Caco-2 (cell line): ENCODE measurements around the gene LRRC8B. TPM values are rescaled to one million over a fixed set of nuclear protein-coding genes. Genes with fewer than 3 reads are reported as not detected.

Experiments
- BruUV-seq: library from RNA; stranded (reverse); fragments of 400-500 nt; replicated peaks from 2 replicates; lab custom pipeline; 2021; lab: Mats Ljungman, UMichigan
- CTCF ChIA-PET: fragments of 300-600 bp; sonication (Branson Sonifier 250); formaldehyde crosslinking; loops from one replicate; lab custom pipeline; 2022; ENCODE audit warnings: antibody characterized with exemption; lab: Charles Lee
- POLR2A ChIA-PET: fragments of 300-600 bp; sonication (Branson Sonifier 250); formaldehyde crosslinking; loops from one replicate; lab custom pipeline; 2022; ENCODE audit warnings: antibody characterized with exemption; lab: Charles Lee
- DNase-seq, 2 experiments: peaks; one replicate each; pipeline versions ENCODE4 v3.0.0 to v3.0.0-alpha.2; 2020 to 2022
- H3K27me3 ChIP-seq: replicated peaks from 2 replicates; pipeline ENCODE4 v1.6.0; 2011; ENCODE audit warnings: low read length; ENCODE audit not compliant: control insufficient read depth, insufficient read depth
- H3K36me3 ChIP-seq: 2 replicates; pipeline ENCODE4 v1.5.1; 2011; ENCODE audit warnings: low read length; ENCODE audit not compliant: control insufficient read depth, insufficient read depth
- H3K4me1 ChIP-seq: fragments of 250-450 bp; sonication (Bioruptor Pico); 2 replicates; pipeline ENCODE4 v1.5.1; 2020; ENCODE audit warnings: mild to moderate bottlenecking
- H3K4me3 ChIP-seq: 2 replicates; pipeline ENCODE4 v1.5.1; 2011; ENCODE audit warnings: low read depth, mild to moderate bottlenecking, control low read depth, low read length
- H3K9me3 ChIP-seq: fragments of 250-450 bp; sonication (Bioruptor Pico); 2 replicates; pipeline ENCODE4 v1.5.1; 2020; ENCODE audit warnings: mild to moderate bottlenecking, moderate library complexity
- H3K27ac Mint-ChIP-seq: one replicate; pipeline ENCODE4 v1.8.0; 2022; ENCODE audit warnings: mixed read lengths; ENCODE audit not compliant: unreplicated experiment
- H3K27me3 Mint-ChIP-seq: one replicate; pipeline ENCODE4 v1.8.0; 2022; ENCODE audit warnings: mixed read lengths; ENCODE audit not compliant: insufficient read depth, unreplicated experiment
- H3K36me3 Mint-ChIP-seq: one replicate; pipeline ENCODE4 v1.8.0; 2022; ENCODE audit warnings: mild to moderate bottlenecking, mixed read lengths; ENCODE audit not compliant: insufficient read depth, unreplicated experiment
- H3K4me1 Mint-ChIP-seq: one replicate; pipeline ENCODE4 v1.8.0; 2022; ENCODE audit warnings: low read depth, mixed read lengths; ENCODE audit not compliant: unreplicated experiment
- H3K4me3 Mint-ChIP-seq: one replicate; pipeline ENCODE4 v1.8.0; 2022; ENCODE audit warnings: mild to moderate bottlenecking, moderate library complexity, mixed read lengths; ENCODE audit not compliant: unreplicated experiment
- H3K9me3 Mint-ChIP-seq: one replicate; pipeline ENCODE4 v1.8.0; 2022; ENCODE audit warnings: mixed read lengths; ENCODE audit not compliant: unreplicated experiment
- intact Hi-C: fragments of 100-400 bp; cut with micrococcal nuclease; formaldehyde crosslinking; loops from one replicate; pipeline ENCODE4 v1.10.0; 2022; ENCODE audit not compliant: unreplicated experiment
- total RNA-seq: library from RNA; stranded (reverse); gene quantifications from 2 replicates; pipeline ENCODE4 v1.2.3, GENCODE V29; 2022
- TF ChIP-seq, protein P1 (sequence below), 2 experiments: fragments of 200-600 bp in 1 of 2; IDR thresholded peaks; 1 replicate in 1 of 2; 2 replicates in 1 of 2; pipeline versions ENCODE4 v1.5.1 to v1.8.0; 2011 to 2022; ENCODE audit warnings: antibody characterized with exemption in 1 of 2, control low read depth in 1 of 2, inconsistent platforms in 1 of 2, low read depth in 1 of 2, low read length in 1 of 2, mild to moderate bottlenecking in 1 of 2, moderate library complexity in 1 of 2; ENCODE audit not compliant: insufficient read depth in 1 of 2, severe bottlenecking in 1 of 2, unreplicated experiment in 1 of 2

LRRC8B gene
- total RNA-seq, 1 experiment from 2014 or later = 10.8 TPM

DNA sequence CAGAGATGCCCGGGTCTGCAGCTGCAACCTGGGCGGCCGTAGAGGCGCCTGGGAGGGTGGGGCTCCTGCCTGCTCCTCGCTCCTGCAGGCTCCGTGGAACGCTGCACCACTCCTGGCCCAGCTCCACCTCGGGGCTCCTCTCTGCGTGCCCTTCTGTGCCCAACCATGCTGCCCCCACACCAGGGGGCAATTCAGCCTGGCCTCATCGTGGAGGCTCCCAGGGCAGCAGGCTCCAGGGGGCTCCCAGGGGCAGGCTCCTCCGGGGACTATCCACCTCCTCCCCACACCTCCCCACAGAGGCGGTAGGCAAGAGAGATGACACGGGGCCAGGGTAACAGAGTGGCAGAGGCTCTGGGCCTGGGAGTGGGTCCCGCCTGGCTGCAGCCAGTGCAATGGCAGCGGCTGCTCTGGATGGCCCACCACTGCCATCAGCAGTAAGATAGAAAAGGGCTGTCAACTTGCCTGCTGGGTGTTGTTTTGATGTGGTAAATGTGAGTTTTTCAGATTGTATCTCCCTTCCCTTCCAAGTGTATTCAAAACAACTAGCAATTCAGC, 85.9 kb downstream of the LRRC8B start:
- CTCF ChIA-PET = no interaction called here
- H3K36me3 Mint-ChIP-seq = no peaks in the 10 kb centered on the region
- H3K27me3 ChIP-seq = no peaks in the 10 kb centered on the region

DNA sequence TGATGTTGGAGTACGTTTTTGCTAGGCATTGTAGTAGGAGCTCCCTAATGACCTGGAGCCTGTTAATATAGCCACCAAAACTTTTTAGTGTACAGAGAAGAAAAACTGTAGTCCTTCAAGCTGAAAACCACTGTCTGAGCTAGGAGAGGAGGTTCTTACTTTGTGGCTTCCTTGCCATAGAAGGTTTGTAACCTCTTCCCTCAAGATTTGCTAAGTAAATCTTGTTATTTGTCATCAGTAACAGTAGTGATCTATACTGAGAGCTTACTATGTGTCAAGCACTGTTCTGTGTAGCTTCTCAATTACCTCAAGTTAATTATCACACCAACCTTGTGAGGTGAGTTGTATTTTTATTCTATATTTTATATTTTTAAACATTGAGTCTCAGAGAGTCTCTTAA, 87.1 kb downstream of the LRRC8B start:
- H3K4me3 ChIP-seq = no peak overlapping the region
- no peaks in the 10 kb centered on the region for H3K9me3 Mint-ChIP-seq
- intact Hi-C loops = no loop called here
- no peaks in the 10 kb centered on the region for H3K4me1 Mint-ChIP-seq
- no TSS peak for BruUV-seq
- H3K9me3 ChIP-seq = no peaks in the 10 kb centered on the region
- H3K4me1 ChIP-seq = no peaks in the 10 kb centered on the region
- DNase-seq = no peak
- H3K4me3 Mint-ChIP-seq = no peak overlapping the region
- H3K27ac Mint-ChIP-seq = no peak overlapping the region
- no peaks in the 10 kb centered on the region for H3K36me3 Mint-ChIP-seq
- ChIA-PET CTCF (no interaction called here), POLR2A (no interaction called here)
- peaks cover 4% of the 10 kb centered on the region for H3K27me3 Mint-ChIP-seq
- H3K36me3 ChIP-seq = no peaks in the 10 kb centered on the region
- TF ChIP-seq, protein P1, sequence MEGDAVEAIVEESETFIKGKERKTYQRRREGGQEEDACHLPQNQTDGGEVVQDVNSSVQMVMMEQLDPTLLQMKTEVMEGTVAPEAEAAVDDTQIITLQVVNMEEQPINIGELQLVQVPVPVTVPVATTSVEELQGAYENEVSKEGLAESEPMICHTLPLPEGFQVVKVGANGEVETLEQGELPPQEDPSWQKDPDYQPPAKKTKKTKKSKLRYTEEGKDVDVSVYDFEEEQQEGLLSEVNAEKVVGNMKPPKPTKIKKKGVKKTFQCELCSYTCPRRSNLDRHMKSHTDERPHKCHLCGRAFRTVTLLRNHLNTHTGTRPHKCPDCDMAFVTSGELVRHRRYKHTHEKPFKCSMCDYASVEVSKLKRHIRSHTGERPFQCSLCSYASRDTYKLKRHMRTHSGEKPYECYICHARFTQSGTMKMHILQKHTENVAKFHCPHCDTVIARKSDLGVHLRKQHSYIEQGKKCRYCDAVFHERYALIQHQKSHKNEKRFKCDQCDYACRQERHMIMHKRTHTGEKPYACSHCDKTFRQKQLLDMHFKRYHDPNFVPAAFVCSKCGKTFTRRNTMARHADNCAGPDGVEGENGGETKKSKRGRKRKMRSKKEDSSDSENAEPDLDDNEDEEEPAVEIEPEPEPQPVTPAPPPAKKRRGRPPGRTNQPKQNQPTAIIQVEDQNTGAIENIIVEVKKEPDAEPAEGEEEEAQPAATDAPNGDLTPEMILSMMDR (IDR thresholded peaks at IDR 0.05; ENCODE audit: insufficient read depth in 1 of 2, low read depth in 1 of 2, low read length in 1 of 2, severe bottlenecking in 1 of 2, unreplicated experiment in 1 of 2) = no peak
- no peaks in the 10 kb centered on the region for H3K27me3 ChIP-seq

More for the DNA sequence above, 85.9 kb downstream of the LRRC8B start:
- DNase-seq = no peak
- Histone ChIP-seq H3K36me3 (no peaks in the 10 kb centered on the region), H3K4me1 (no peaks in the 10 kb centered on the region), H3K4me3 (no peak overlapping the region), H3K9me3 (no peaks in the 10 kb centered on the region)
- intact Hi-C loops = no loop called here
- H3K4me3 Mint-ChIP-seq = no peak overlapping the region
- peaks cover 4% of the 10 kb centered on the region for H3K27me3 Mint-ChIP-seq
- no peak overlapping the region for H3K27ac Mint-ChIP-seq
- POLR2A ChIA-PET = no interaction called here
- H3K4me1 Mint-ChIP-seq = no peaks in the 10 kb centered on the region
- no TSS peak for BruUV-seq
- H3K9me3 Mint-ChIP-seq = no peaks in the 10 kb centered on the region
- TF ChIP-seq, protein P1 (IDR thresholded peaks at IDR 0.05; ENCODE audit: insufficient read depth in 1 of 2, low read depth in 1 of 2, low read length in 1 of 2, severe bottlenecking in 1 of 2, unreplicated experiment in 1 of 2) = no peak

DNA sequence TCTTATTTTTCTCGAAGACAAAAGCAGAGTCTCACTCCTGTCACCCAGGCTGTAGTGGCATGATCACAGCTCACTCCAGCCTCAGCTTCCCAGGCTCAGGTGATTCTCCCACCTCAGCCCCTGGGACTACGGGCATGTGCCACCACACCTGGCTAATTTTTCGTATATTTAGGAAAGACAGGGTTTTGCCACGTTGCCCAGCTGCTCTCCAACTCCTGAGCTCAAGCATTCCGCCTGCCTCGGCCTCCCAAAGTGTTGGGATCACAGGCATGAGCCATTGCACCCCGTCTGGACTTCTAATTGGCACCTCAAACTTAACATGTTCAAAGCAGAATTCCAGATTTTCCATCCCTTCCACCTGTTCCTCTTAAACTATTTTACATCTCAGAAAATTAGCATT, 89.3 kb downstream of the LRRC8B start:
- H3K27me3 ChIP-seq = no peaks in the 10 kb centered on the region
- Mint-ChIP-seq H3K4me1 (no peaks in the 10 kb centered on the region), H3K27ac (no peak overlapping the region), H3K9me3 (no peaks in the 10 kb centered on the region), H3K27me3 (peaks cover 4% of the 10 kb centered on the region), H3K36me3 (no peaks in the 10 kb centered on the region), H3K4me3 (no peak overlapping the region)
- H3K36me3 ChIP-seq = no peaks in the 10 kb centered on the region
- no peaks in the 10 kb centered on the region for H3K9me3 ChIP-seq
- BruUV-seq = no TSS peak
- intact Hi-C loops = no loop called here
- no peak overlapping the region for H3K4me3 ChIP-seq
- ChIA-PET CTCF (no interaction called here), POLR2A (no interaction called here)
- no peaks in the 10 kb centered on the region for H3K4me1 ChIP-seq
- TF ChIP-seq, protein P1 (IDR thresholded peaks at IDR 0.05; ENCODE audit: insufficient read depth in 1 of 2, low read depth in 1 of 2, low read length in 1 of 2, severe bottlenecking in 1 of 2, unreplicated experiment in 1 of 2) = no peak
- no peak for DNase-seq
